GM15510 (cell line): ENCODE data around the gene OFD1.

Experiments used
- POLR2A ChIP-seq: IDR thresholded peaks from 3 replicates; pipeline ENCODE4 v1.6.1; 2011; ENCODE audit warnings: borderline replicate concordance; ENCODE audit not compliant: insufficient read length; ENCODE audit errors: extremely low read depth

OFD1 gene

DNA sequence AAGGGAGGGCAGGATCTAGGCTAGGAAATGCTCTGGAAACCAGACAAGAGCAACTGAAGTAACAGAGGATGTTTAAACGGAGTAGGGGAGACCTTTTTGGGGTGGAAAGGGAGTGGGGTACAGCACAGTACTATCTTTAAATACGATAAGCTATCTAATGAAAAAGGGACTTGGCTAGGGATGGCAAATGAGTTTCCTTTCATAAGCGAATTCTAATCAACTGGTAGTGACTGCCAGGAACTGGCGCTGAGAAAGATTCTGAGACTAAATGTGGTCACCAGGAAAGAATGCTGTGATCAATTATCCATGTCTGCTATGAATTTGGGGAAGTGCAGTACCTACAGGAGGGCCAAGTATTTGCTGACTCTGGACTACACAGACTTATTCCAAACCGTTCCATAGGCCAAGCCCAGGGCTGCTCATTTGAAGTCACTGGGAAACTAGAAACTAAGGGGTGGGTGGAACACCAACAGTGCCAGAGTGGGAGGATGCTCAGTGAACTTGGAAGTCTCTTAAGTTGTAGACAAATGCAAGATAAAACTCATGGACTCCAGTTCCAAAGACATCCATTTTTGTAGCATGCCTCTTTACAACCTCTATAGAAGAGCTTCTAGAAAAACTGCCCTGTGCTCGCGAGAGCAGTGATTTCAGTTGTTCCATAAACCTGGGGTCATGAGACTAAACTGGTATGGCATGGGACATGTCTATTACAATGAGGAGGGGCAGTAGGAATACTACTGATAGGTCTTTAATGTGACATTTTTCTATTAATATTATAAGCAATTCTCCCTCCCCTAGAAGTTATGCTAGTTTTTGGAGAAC, 2.1 kb upstream of the OFD1 start:
- TF ChIP-seq POLR2A = no peak

DNA sequence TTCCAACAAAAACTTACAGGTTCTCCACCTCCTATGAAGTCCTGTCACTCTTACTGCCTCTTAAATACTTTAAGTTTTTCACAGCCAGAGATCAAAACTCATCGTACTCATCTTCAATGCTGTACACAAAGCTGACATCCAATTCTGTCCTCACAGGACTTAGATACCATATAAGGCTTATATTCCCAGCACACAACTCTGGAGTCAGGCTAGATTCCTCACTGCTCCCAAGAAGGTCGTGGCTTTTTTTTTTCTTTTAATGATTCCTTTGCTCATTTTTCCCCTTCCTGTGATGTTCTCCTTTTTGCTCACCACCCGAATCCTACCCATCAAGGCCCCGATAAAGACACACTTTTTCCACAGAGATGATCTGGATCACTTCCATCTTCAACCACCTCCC, 1.0 kb upstream of the OFD1 start:
- TF ChIP-seq POLR2A = no peak

GRCh38 chrX:13741695-13742094, 7.1 kb downstream of the OFD1 start:
- TF ChIP-seq POLR2A = no peak

DNA sequence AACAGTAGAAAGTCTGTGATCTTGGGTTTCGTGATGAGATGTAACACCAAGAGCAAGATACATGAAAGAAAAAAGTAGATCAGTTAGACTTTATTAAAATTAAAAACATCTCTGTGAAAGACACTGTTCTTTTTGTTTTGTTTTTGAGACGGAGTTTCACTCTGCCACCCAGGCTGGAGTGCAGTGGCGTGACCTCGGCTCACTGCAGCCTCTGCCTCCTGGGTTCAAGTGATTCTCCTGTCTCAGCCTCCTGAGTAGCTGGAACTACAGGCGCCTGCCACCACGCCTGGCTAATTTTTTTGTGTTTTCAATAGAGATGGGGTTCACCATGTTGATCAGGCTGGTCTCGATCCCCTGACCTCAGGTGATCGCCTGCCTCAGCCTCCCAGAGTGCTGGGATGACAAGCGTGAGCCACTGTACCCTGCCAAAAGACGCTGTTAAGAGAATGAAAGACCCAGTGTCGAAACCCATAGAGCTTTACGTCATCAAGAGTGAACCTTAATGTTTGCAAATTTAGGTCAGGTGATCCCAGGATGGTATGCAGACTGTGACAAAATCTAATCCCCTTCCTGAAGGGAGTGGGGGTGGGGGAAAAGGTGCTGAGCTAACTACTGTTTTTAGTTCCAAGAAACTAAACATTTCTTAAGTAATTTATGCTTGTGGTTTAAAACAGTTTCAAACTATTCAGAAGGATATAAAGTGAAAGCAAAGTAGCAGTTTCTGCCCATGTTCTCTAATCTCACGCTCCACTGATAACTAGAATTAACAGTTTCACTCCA, 8.0 kb downstream of the OFD1 start:
- TF ChIP-seq POLR2A = no peak

DNA sequence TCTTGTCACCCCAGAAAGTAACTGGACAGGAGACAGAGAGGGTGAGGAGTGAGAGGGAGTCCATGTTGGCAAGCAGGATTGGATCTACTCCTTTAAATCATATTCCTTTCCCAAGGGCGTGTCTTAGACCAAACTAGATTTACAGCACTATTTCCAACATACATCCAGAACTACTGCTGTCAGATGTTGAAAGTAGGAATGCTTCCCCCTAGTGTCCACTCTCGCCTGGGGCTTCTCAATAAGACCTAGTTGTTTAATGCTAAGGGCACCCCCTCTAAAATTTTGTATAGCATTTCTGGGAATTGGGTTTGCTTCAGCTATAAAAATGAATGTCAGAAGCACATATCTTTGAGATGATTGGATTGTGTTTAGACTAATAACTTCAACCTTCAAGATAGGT, 13.3 kb downstream of the OFD1 start:
- TF ChIP-seq POLR2A = no peak

- no peak for TF ChIP-seq POLR2A
Measured at GRCh38 chrX:13748486-13748885, 13.9 kb downstream of the OFD1 start.

DNA sequence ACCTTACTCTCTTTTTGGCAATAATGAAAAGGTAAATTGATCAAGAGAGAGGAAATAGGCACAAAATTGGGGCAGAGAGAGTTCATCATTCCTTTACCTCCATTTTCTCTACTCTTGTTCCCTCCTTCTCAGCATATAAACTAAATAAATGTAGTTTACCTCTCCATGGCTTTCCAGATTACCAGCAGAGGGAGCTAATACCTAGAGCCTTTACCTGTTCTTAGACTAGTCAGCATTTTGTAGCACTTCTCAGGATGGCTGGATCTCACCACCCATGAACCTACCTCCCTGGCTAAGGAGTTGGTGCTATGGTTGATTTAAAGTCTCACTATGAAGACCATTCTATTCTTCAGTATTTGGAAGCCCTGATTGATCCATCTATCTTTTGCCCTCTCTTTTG, 15.7 kb downstream of the OFD1 start:
- no peak for TF ChIP-seq POLR2A

- TF ChIP-seq POLR2A = no peak
Measured at GRCh38 chrX:13750812-13751211, 16.3 kb downstream of the OFD1 start.

DNA sequence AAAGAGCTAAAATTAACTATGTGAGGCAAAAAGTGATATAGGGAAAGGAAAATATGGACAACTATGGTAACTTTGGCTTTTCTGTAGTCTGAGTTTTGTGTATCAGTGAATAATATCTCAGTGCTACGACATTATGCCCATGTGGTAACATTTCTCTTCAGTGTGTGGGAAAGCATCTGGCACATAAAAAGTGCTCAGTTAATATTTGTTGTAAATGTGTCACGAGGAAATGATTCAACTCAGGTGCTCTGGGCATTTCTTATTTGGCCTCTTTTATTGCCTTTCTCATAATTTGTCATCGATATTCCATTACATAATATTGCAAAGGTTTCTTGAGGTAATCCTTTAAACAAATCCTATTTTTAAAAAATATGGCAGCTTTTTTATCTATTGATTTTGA, 17.6 kb downstream of the OFD1 start:
- no peak for TF ChIP-seq POLR2A

DNA sequence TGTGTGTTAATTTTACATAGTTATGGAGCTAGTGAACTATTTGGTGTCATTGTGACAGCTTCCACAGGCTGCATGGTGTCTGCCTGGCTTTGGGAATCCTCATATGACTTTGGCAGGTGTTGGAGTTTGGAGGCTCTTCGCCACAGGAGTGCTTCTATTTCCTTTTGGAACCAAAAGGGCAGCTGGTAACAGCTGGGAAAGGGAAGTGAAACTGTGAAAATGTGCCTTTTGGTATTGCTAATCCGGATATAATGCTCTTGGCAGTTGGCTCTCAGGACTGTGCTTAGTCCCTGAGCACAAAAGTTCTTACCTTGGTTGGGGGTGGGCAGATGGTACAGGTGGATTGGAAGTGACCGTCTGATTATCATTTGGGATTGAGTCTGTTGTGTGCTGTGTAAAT, 18.1 kb downstream of the OFD1 start:
- TF ChIP-seq POLR2A = no peak

DNA sequence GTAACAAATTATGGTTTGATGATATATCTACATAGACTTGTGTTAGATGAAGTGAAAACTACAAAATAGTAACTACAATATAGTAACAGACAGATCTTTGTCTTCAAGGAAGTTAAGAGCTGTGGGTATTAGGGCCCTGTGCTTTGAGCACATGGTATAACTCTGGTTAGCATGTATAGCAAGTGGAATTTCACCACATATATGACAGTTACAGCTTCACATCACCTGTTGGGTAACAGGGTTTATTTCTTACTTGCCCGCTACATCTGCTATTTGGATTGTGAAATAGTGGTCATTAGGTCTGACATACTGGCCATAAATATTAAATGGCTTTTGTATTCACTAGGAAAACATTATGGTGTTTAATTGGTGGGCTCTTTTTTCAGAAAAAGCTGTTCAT, 20.2 kb downstream of the OFD1 start:
- no peak for TF ChIP-seq POLR2A

DNA sequence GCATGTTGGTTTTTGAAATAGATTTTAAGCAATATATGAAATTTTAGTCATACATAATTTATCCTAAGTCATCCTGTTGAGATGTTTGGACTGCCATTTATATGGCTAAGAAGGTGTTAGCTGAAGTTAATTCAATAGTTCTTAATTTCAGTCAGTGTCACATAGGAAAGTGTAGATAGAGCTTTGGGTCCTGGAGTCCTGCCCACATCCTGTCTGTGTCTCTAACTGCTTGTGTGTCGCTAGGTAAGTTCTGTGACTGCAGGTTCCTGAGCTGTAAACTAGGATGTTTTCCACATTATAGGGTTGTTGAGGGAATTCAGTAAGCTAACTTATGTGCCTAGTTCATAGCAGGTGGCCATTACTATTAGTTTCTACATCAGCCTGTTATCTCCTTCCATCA, 20.7 kb downstream of the OFD1 start:
- TF ChIP-seq POLR2A = no peak

DNA sequence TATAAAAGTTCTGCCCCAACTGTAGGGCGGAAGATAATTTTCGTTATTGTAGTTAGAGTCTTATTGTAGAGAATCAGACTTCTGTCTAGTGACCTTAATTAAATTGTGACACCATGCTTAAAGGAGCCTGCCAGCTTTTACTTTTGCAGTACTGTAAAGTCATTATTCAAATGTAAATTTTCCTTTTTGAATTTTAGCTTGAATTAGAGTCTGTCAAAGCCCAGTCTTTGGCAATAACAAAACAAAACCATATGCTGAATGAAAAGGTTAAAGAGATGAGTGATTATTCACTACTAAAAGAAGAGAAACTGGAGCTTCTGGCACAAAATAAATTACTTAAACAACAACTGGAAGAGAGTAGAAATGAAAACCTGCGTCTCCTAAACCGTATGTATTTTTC, 21.8 kb downstream of the OFD1 start:
- no peak for TF ChIP-seq POLR2A

DNA sequence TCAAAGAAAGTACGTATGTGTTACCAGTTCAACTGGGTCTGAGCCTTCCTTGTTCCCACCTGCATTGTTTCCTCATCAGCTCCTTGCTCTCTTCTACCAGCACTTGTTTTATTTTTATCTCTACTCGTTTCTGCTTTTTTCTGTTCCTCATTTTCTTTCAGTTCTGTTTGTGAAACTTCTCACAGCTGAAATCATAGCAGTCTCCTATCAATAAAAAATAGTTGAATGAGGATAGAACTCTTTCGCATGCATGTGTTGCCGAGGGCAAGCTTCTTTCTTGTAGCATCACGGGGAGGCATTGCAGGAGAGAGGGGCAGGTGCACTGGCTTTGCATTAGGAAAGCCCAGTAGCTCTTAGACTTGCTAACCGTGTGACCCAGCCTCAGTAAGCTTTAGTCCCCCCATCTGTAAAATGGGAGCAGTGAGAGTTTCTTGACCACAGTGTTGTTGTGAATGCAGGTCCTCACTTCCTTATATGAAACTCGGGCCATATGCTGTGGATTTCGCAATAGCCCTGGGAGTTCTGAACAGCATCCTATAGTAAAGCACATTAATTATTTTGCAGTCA, 24.7 kb downstream of the OFD1 start:
- no peak for TF ChIP-seq POLR2A

GRCh38 chrX:13760426-13760825, 25.9 kb downstream of the OFD1 start:
- no peak for TF ChIP-seq POLR2A
